ENCODE measurements around the gene ASCC3. TPM values are rescaled to one million over a fixed set of nuclear protein-coding genes. Genes with fewer than 3 reads are reported as not detected.
"Not testable (repeated sequence)": the region's sequence is repeated elsewhere in the genome, so short reads cannot be mapped to it uniquely, and the experiment has no call there.

Gene ASCC3
- polyA plus RNA-seq, 1 donor from 2014 or later, result 30.3 TPM

GRCh38 chr6:100806296-100806695, 74.8 kb downstream of the ASCC3 start:
- Mint-ChIP-seq H3K27me3 (no peaks in the 10 kb centered on the region), H3K4me3 (no peak overlapping the region), H3K36me3 (peaks cover 10% of the 10 kb centered on the region), H3K27ac (no peak overlapping the region), H3K4me1 (peaks cover 5 to 16% (median 13%) of the 10 kb centered on the region in 3 donors), H3K9me3 (no peaks in the 10 kb centered on the region)

DNA sequence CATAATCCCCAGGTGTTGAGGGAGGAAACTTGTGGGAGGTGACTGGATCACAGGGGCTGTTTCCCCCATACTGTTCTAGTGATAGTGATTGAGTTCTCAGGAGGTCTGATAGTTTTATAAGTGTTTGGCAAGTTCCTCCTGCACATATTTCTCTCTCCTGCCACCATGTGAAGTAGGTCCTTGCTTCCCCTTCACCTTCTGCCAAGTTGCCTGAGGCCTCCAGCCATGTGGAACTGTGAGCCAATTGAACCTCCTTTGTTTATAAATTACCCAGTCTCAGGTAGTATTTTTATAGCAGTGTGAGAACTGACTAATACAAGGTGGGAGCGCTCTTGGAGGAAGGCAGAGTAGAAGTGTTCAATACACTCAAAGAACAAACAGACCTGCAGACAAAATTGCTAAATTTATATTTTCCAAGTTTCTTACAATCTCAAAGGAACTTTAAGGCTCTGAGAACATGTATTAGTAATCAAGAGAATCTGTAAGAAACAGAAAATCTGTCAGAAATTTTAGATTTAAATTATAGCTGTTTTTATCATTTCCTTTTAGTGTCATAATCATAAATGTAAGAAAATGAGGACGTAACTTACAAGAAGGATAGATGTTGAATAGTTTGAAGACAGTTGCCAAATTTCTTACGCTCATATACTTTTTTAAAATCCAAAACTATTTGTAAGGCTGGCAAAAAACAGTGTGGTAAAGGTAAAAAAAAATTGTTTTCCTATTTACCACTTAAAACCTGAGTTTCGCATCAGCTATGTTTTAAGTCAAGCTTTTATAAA, 77.7 kb downstream of the ASCC3 start:
- no peaks in the 10 kb centered on the region for H3K27me3 Mint-ChIP-seq
- peaks cover 0 to 8% (median 6%) of the 10 kb centered on the region in 3 donors for H3K4me1 Mint-ChIP-seq
- H3K9me3 Mint-ChIP-seq, result no peaks in the 10 kb centered on the region
- peak overlapping the region in 1 of 3 donors; percentile 5 for H3K27ac Mint-ChIP-seq
- no peak overlapping the region for H3K4me3 Mint-ChIP-seq
- peaks cover 8% of the 10 kb centered on the region for H3K36me3 Mint-ChIP-seq

- Mint-ChIP-seq H3K27ac (no peak overlapping the region), H3K9me3 (no peaks in the 10 kb centered on the region), H3K36me3 (peaks cover 5% of the 10 kb centered on the region), H3K4me3 (no peak overlapping the region), H3K27me3 (no peaks in the 10 kb centered on the region), H3K4me1 (peaks cover 9 to 15% (median 14%) of the 10 kb centered on the region in 3 donors)
Measured at GRCh38 chr6:100801036-100801435, 80.1 kb downstream of the ASCC3 start.

DNA sequence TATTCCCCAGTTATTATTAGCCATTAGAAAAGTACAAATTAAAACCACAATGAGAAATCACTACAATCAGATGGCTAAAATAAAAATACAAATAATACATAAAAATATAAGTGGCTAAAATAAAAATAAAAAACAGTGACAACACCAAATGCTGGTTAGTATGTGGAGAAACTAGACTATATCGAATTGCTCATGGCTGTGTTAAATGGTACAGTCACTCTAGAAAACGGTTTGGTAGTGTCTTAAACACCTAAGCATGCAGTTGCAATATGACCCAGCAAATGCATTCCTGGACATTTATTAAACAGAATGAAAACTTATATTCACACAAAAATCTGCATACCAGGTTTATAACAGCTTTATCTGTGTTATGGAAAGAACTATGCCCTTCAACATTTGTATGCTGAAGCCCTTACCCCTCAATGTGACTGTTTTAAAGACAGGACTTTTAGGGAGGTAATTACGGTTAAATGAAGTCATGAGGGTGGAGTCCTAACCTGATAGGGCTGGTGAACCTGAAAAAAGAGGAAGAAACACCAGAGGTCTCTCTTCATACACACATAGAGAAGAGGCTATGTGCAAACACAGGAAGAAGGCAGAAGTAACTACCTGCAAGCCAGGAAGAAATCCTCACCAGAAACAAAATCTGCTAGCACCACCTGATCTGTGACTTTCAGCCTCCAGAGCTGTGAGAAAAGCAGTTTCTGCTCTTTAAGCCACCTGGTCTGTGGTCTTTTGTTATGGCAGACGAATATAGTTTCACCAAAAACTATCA, 84.9 kb downstream of the ASCC3 start:
- H3K36me3 Mint-ChIP-seq, result peaks cover 4% of the 10 kb centered on the region
- no peaks in the 10 kb centered on the region for H3K9me3 Mint-ChIP-seq
- peaks cover 9 to 11% (median 10%) of the 10 kb centered on the region in 3 donors for H3K4me1 Mint-ChIP-seq
- peak overlapping the region in 2 of 4 donors; percentile 50 to 82 for H3K4me3 Mint-ChIP-seq
- H3K27ac Mint-ChIP-seq, result peak overlapping the region in 2 of 3 donors; percentile 1 to 69
- no peaks in the 10 kb centered on the region for H3K27me3 Mint-ChIP-seq

- Mint-ChIP-seq H3K9me3 (no peaks in the 10 kb centered on the region), H3K4me1 (peaks cover 2 to 8% (median 3%) of the 10 kb centered on the region in 3 donors), H3K36me3 (peaks cover 7% of the 10 kb centered on the region), H3K27me3 (no peaks in the 10 kb centered on the region), H3K27ac (no peak overlapping the region), H3K4me3 (no peak overlapping the region)
Measured at GRCh38 chr6:100790084-100790483, 91.0 kb downstream of the ASCC3 start.

GRCh38 chr6:100785982-100786381, 95.1 kb downstream of the ASCC3 start:
- H3K4me1 Mint-ChIP-seq, result peaks cover 1 to 8% (median 2%) of the 10 kb centered on the region in 3 donors
- no peak overlapping the region for H3K4me3 Mint-ChIP-seq
- no peak overlapping the region for H3K27ac Mint-ChIP-seq
- no peaks in the 10 kb centered on the region for H3K9me3 Mint-ChIP-seq
- no peaks in the 10 kb centered on the region for H3K27me3 Mint-ChIP-seq
- peaks cover 9% of the 10 kb centered on the region for H3K36me3 Mint-ChIP-seq

DNA sequence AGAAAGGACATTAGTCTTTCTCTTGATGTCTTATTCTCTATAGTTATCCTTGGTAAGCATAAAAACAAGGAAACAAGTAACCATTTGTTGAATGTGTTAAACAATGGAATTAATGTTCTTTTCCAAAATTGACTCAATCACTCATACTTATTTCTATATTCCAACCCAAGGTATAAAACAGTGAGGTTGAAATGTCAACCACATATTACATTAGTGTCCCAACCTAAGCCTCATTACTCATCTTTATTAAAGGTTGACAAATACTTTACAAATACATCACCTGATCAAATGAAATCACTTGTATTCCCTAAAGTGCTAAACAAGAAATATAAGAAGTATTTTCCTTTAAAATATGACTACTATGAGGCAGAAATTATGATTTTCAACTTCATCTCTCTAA, 100.5 kb downstream of the ASCC3 start:
- Mint-ChIP-seq H3K27me3 (no peaks in the 10 kb centered on the region), H3K27ac (no peak overlapping the region), H3K9me3 (no peaks in the 10 kb centered on the region), H3K4me3 (no peak overlapping the region), H3K4me1 (peaks cover 0 to 4% (median 0%) of the 10 kb centered on the region in 3 donors), H3K36me3 (peaks cover 9% of the 10 kb centered on the region)

- no peaks in the 10 kb centered on the region for H3K27me3 Mint-ChIP-seq
- no peak overlapping the region for H3K27ac Mint-ChIP-seq
- H3K4me3 Mint-ChIP-seq, result no peak overlapping the region
- H3K36me3 Mint-ChIP-seq, result peaks cover 7% of the 10 kb centered on the region
- no peaks in the 10 kb centered on the region for H3K9me3 Mint-ChIP-seq
- H3K4me1 Mint-ChIP-seq, result peaks cover 0 to 3% (median 0%) of the 10 kb centered on the region in 3 donors
Measured at GRCh38 chr6:100775667-100776066, 105.5 kb downstream of the ASCC3 start.

DNA sequence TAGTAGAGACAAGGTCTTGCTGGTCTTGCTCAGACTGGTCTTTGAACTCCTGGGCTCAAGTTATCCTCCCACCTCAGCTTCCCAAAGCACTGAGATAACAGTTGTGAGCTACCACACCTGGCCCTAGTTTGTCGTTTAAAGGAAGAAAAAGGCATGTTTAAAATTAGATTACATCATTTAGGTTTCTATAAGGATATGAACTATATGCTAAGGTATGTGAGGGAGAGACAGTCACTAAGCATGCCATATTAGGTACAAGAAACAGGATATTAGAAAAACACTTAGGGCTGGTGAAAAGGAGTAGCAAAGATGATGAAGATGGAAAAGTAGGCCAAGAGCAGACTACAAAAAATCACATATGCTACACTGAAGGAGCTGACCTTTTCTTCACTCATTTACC, 106.4 kb downstream of the ASCC3 start:
- H3K4me3 Mint-ChIP-seq, result no peak overlapping the region
- peaks cover 0 to 3% (median 0%) of the 10 kb centered on the region in 3 donors for H3K4me1 Mint-ChIP-seq
- H3K27ac Mint-ChIP-seq, result no peak overlapping the region
- H3K36me3 Mint-ChIP-seq, result peaks cover 7% of the 10 kb centered on the region
- H3K9me3 Mint-ChIP-seq, result no peaks in the 10 kb centered on the region
- H3K27me3 Mint-ChIP-seq, result no peaks in the 10 kb centered on the region

GRCh38 chr6:100768816-100769351, 112.2 kb downstream of the ASCC3 start:
- Mint-ChIP-seq H3K4me3 (no peak overlapping the region), H3K4me1 (peaks cover 0 to 4% (median 0%) of the 10 kb centered on the region in 3 donors), H3K27ac (no peak overlapping the region), H3K9me3 (peaks cover 4 to 12% (median 11%) of the 10 kb centered on the region in 3 donors), H3K27me3 (no peaks in the 10 kb centered on the region), H3K36me3 (peaks cover 16% of the 10 kb centered on the region)

- H3K27me3 Mint-ChIP-seq, result no peaks in the 10 kb centered on the region
- peaks cover 0 to 6% (median 0%) of the 10 kb centered on the region in 3 donors for H3K4me1 Mint-ChIP-seq
- H3K9me3 Mint-ChIP-seq, result peaks cover 7 to 18% (median 13%) of the 10 kb centered on the region in 3 donors
- H3K27ac Mint-ChIP-seq, result no peak overlapping the region
- peaks cover 42% of the 10 kb centered on the region for H3K36me3 Mint-ChIP-seq
- no peak overlapping the region for H3K4me3 Mint-ChIP-seq
Measured at GRCh38 chr6:100763617-100764241, 117.4 kb downstream of the ASCC3 start.

DNA sequence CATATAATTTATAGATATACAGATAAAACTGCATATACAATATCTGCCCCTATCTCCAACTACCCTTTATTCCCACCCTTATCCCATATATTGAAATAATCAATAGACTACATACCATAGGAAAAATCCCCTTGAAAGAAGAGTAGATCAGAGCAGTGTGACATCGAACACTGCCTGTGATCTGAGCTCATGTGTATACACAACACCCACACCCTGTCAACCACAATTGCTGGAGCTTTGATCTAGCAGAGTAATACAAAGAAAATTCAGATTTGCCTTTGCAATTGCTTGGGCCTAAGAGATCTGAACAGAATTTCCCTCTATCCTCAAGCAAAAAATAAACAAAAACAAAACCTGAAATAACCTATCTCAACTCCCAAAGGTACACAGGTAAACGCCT, 119.3 kb downstream of the ASCC3 start:
- Mint-ChIP-seq H3K27me3 (no peaks in the 10 kb centered on the region), H3K36me3 (peaks cover 47% of the 10 kb centered on the region), H3K4me3 (no peak overlapping the region), H3K27ac (no peak overlapping the region), H3K4me1 (peaks cover 0 to 6% (median 0%) of the 10 kb centered on the region in 3 donors), H3K9me3 (peaks cover 7 to 18% (median 13%) of the 10 kb centered on the region in 3 donors)

- not testable (repeated sequence) for H3K4me1 Mint-ChIP-seq, H3K9me3 Mint-ChIP-seq, H3K27ac Mint-ChIP-seq, H3K4me3 Mint-ChIP-seq, H3K27me3 Mint-ChIP-seq
- peaks cover 46% of the 10 kb centered on the region for H3K36me3 Mint-ChIP-seq
Measured at GRCh38 chr6:100758386-100758785, 122.7 kb downstream of the ASCC3 start.

GRCh38 chr6:100753421-100753820, 127.7 kb downstream of the ASCC3 start:
- H3K4me1 Mint-ChIP-seq, result peaks cover 0 to 3% (median 0%) of the 10 kb centered on the region in 3 donors
- no peaks in the 10 kb centered on the region for H3K27me3 Mint-ChIP-seq
- peaks cover 19% of the 10 kb centered on the region for H3K36me3 Mint-ChIP-seq
- H3K9me3 Mint-ChIP-seq, result no peaks in the 10 kb centered on the region
- H3K27ac Mint-ChIP-seq, result no peak overlapping the region
- no peak overlapping the region for H3K4me3 Mint-ChIP-seq

- H3K9me3 Mint-ChIP-seq, result no peaks in the 10 kb centered on the region
- peaks cover 20% of the 10 kb centered on the region for H3K36me3 Mint-ChIP-seq
- H3K27ac Mint-ChIP-seq, result no peak overlapping the region
- no peaks in the 10 kb centered on the region for H3K27me3 Mint-ChIP-seq
- peaks cover 0 to 3% (median 0%) of the 10 kb centered on the region in 3 donors for H3K4me1 Mint-ChIP-seq
- no peak overlapping the region for H3K4me3 Mint-ChIP-seq
Measured at GRCh38 chr6:100751590-100751989, 129.5 kb downstream of the ASCC3 start.
